GM12878 (cell line): ENCODE results near the gene REV3L. TPM values are rescaled to one million over a fixed set of nuclear protein-coding genes. Genes with fewer than 3 reads are reported as not detected.
A peak's percentile ranks its signal among the peaks of the same experiment; 100 is the strongest.

Experiments used
- ATAC-seq: fragments of 200-7000 bp; cut with Tn5 transposase; 3 replicates; pipeline ENCODE4 v1.9.1; 2020; ENCODE audit warnings: mild to moderate bottlenecking, moderate library complexity
- BruUV-seq: library from RNA; stranded (reverse); fragments of 400-500 nt; replicated peaks from 2 replicates; lab custom pipeline; 2021; lab: Mats Ljungman, UMichigan
- CTCF ChIA-PET: fragments of 300-600 bp; sonication (Branson Sonifier 250); formaldehyde crosslinking; extraction: SDS; loops from one replicate; lab custom pipeline; 2021; ENCODE audit warnings: inconsistent platforms; lab: Yijun Ruan, JAX
- POLR2A ChIA-PET: fragments of 350-600 bp; formaldehyde crosslinking; extraction: SDS; loops from one replicate; lab custom pipeline; 2021; ENCODE audit warnings: inconsistent platforms; lab: Charles Lee
- RAD21 ChIA-PET: fragments of 300-600 bp; sonication (Branson Sonifier 250); formaldehyde crosslinking; loops from one replicate; lab custom pipeline; 2023; ENCODE audit warnings: antibody characterized with exemption; ENCODE audit not compliant: unreplicated experiment; lab: Charles Lee
- SMC1A ChIA-PET: fragments of 300-600 bp; sonication (Branson Sonifier 250); formaldehyde crosslinking; loops from one replicate; lab custom pipeline; 2023; ENCODE audit not compliant: unreplicated experiment, uncharacterized antibody; lab: Charles Lee
- DNase-seq: peaks from one replicate; pipeline ENCODE4 v3.0.0-alpha.2; 2011; ENCODE audit warnings: low read depth, low spot score
- FAIRE-seq: peaks from 3 replicates; lab custom pipeline; 2011; peaks lifted over from hg19 to GRCh38; lab: Jason Lieb, UNC
- H2AFZ ChIP-seq: 2 replicates; pipeline ENCODE4 v1.6.0; 2011; ENCODE audit warnings: low read depth, low read length, control low read depth; ENCODE audit not compliant: control insufficient read depth
- H3K27ac ChIP-seq: 2 replicates; pipeline ENCODE4 v1.5.1; 2011; ENCODE audit warnings: control low read depth; ENCODE audit not compliant: control insufficient read depth, insufficient read depth
- H3K27me3 ChIP-seq, 2 experiments: replicated peaks in 1 of 2; 2 replicates each; pipeline versions ENCODE4 v1.6.0 to v1.6.1; 2011; ENCODE audit warnings: low read length in 1 of 2; ENCODE audit not compliant: control insufficient read depth in 2 of 2, insufficient read depth in 2 of 2
- H3K36me3 ChIP-seq, 2 experiments: 2 replicates each; pipeline ENCODE4 v1.5.1; 2011; ENCODE audit warnings: low read length in 1 of 2; ENCODE audit not compliant: control insufficient read depth in 2 of 2, insufficient read depth in 2 of 2
- H3K4me1 ChIP-seq: 2 replicates; pipeline ENCODE4 v1.6.1; 2011; ENCODE audit warnings: mild to moderate bottlenecking, low read length, moderate library complexity, mixed read lengths; ENCODE audit not compliant: control insufficient read depth, insufficient read depth
- H3K4me2 ChIP-seq: 2 replicates; pipeline ENCODE4 v1.6.0; 2011; ENCODE audit warnings: control low read depth; ENCODE audit not compliant: control insufficient read depth, insufficient read depth
- H3K4me3 ChIP-seq: fragments of 200-600 bp; sonication (generic); 2 replicates; pipeline ENCODE4 v1.5.1; 2016
- H3K79me2 ChIP-seq: 2 replicates; pipeline ENCODE4 v1.6.0; 2011; ENCODE audit warnings: low read length; ENCODE audit not compliant: control insufficient read depth, insufficient read depth
- H3K9ac ChIP-seq: 2 replicates; pipeline ENCODE4 v1.8.0; 2011; ENCODE audit warnings: low read length, control low read depth, mixed read lengths; ENCODE audit not compliant: control insufficient read depth, insufficient read depth
- H3K9me3 ChIP-seq: replicated peaks from 3 replicates; pipeline ENCODE4 v1.5.1; 2011; ENCODE audit warnings: mild to moderate bottlenecking, low read length; ENCODE audit not compliant: control insufficient read depth, insufficient read depth
- H4K20me1 ChIP-seq: 2 replicates; pipeline ENCODE4 v1.6.0; 2011; ENCODE audit not compliant: control insufficient read depth, insufficient read depth
- ATF2 ChIP-seq: IDR thresholded peaks from 2 replicates; pipeline ENCODE4 v1.6.1; 2012; ENCODE audit warnings: low read length, inconsistent platforms
- IKZF1 ChIP-seq: fragments of 450-650 bp; conservative IDR thresholded peaks from 2 replicates; pipeline ENCODE4 v1.6.1; 2017; ENCODE audit warnings: antibody characterized with exemption, mild to moderate bottlenecking
- IKZF2 ChIP-seq, 2 experiments: fragments of 450-650 bp; IDR thresholded peaks; 2 replicates each; pipeline ENCODE4 v1.6.1; 2017; ENCODE audit warnings: mild to moderate bottlenecking in 2 of 2, moderate library complexity in 2 of 2
- KLF5 ChIP-seq: fragments of 450-650 bp; IDR thresholded peaks from 2 replicates; pipeline ENCODE4 v1.6.1; 2014; ENCODE audit warnings: mild to moderate bottlenecking; ENCODE audit not compliant: partially characterized antibody
- MEF2A ChIP-seq: IDR thresholded peaks from 2 replicates; pipeline ENCODE4 v1.6.1; 2011; ENCODE audit warnings: low read depth, mild to moderate bottlenecking, low read length, moderate library complexity; ENCODE audit not compliant: insufficient read depth
- MEF2B ChIP-seq: fragments of 450-650 bp; IDR thresholded peaks from 2 replicates; pipeline ENCODE4 v1.6.1; 2018; ENCODE audit warnings: mild to moderate bottlenecking, moderate library complexity; ENCODE audit not compliant: partially characterized antibody, poor library complexity, severe bottlenecking
- MXI1 ChIP-seq: fragments of 150-350 bp; IDR thresholded peaks from 2 replicates; pipeline ENCODE4 v1.6.1; 2011; ENCODE audit warnings: low read depth, mild to moderate bottlenecking, inconsistent platforms, low read length, improper control_type of control experiment
- MYB ChIP-seq: fragments of 150-350 bp; IDR thresholded peaks from 2 replicates; pipeline ENCODE4 v1.6.1; 2014; ENCODE audit warnings: mild to moderate bottlenecking, low read depth, low read length, borderline replicate concordance
- NFXL1 ChIP-seq: fragments of 450-650 bp; IDR thresholded peaks from 2 replicates; pipeline ENCODE4 v1.6.1; 2017; ENCODE audit warnings: antibody characterized with exemption, mild to moderate bottlenecking, borderline replicate concordance
- PAX8 ChIP-seq: fragments of 450-650 bp; IDR thresholded peaks from 2 replicates; pipeline ENCODE4 v1.6.1; 2017; ENCODE audit warnings: mild to moderate bottlenecking, moderate library complexity
- PML ChIP-seq: IDR thresholded peaks from 2 replicates; pipeline ENCODE4 v1.6.1; 2012; ENCODE audit warnings: low read length, inconsistent platforms
- POLR2A ChIP-seq: IDR thresholded peaks from 2 replicates; pipeline ENCODE4 v1.6.1; 2011; ENCODE audit warnings: low read depth, mild to moderate bottlenecking, low read length
- SMC3 ChIP-seq: IDR thresholded peaks from 2 replicates; pipeline ENCODE4 v1.6.1; 2011; ENCODE audit warnings: low read length, improper control_type of control experiment, borderline replicate concordance
- SREBF1 ChIP-seq: IDR thresholded peaks from 2 replicates; pipeline ENCODE4 v1.6.1; 2012; ENCODE audit warnings: mild to moderate bottlenecking, low read length
- STAT3 ChIP-seq: IDR thresholded peaks from 2 replicates; pipeline ENCODE4 v1.6.1; 2011; ENCODE audit warnings: low read depth, low read length, improper control_type of control experiment
- ZNF217 ChIP-seq: fragments of 450-650 bp; IDR thresholded peaks from 2 replicates; pipeline ENCODE4 v1.6.1; 2017; ENCODE audit warnings: antibody characterized with exemption, mild to moderate bottlenecking
- ZNF24 ChIP-seq: fragments of 450-650 bp; IDR thresholded peaks from 2 replicates; pipeline ENCODE4 v1.6.1; 2017; ENCODE audit warnings: antibody characterized with exemption, mild to moderate bottlenecking
- ZNF622 ChIP-seq: fragments of 450-650 bp; IDR thresholded peaks from 2 replicates; pipeline ENCODE4 v1.6.1; 2017; ENCODE audit warnings: mild to moderate bottlenecking, inconsistent platforms
- ZSCAN29 ChIP-seq: fragments of 450-650 bp; IDR thresholded peaks from 2 replicates; pipeline ENCODE4 v1.6.1; 2017; ENCODE audit warnings: mild to moderate bottlenecking, moderate library complexity
- WGBS: methylation state at CpG from one replicate; pipeline ENCODE4 v1.1.6; 2016; ENCODE audit warnings: low lambda C conversion rate; ENCODE audit not compliant: insufficient replicate concordance, insufficient coverage; ENCODE audit errors: missing lambda C conversion rate; 5-methylcytosine and 5-hydroxymethylcytosine counted together
- in situ Hi-C: fragments of 300-500 bp; cut with MboI; formaldehyde crosslinking; loops from 9 replicates; pipeline ENCODE4 v1.14.3; 2018; ENCODE audit warnings: mixed read lengths
- intact Hi-C: fragments of 100-400 bp; cut with micrococcal nuclease; formaldehyde crosslinking; loops from one replicate; pipeline ENCODE4 v1.14.2; 2022; ENCODE audit not compliant: unreplicated experiment
- polyA plus RNA-seq, 11 experiments: library from polyadenylated mRNA; depleted of rRNA in 4 of 11; unstranded in 6 of 11; stranded (reverse) in 5 of 11; fragments of >200 nt; fragmentation: Nextera tagmentation in 4 of 11; fragmentation: Illumina TruSeq in 1 of 11; extraction: Ambion mirVana in 4 of 11; extraction: Trizol in 1 of 11; gene quantifications; 1 replicate in 1 of 11; 2 replicates in 10 of 11; pipeline versions ENCODE4 v1.2.1 to v1.2.3, GENCODE V29; 2011 to 2016; ENCODE audit warnings: inconsistent platforms in 2 of 11, missing spikeins in 2 of 11, low read depth in 1 of 11
- total RNA-seq, 4 experiments: library from RNA; depleted of rRNA in 3 of 4; stranded (reverse); fragments of >200 nt in 3 of 4; fragmentation: Illumina TruSeq in 1 of 4; extraction: Trizol in 1 of 4; gene quantifications; 2 replicates each; pipeline versions ENCODE4 v1.2.1 to v1.2.3, GENCODE V29; 2013 to 2021
- TF ChIP-seq, protein P1 (sequence below): fragments of 450-650 bp; formaldehyde crosslinking; IDR thresholded peaks from 2 replicates; pipeline ENCODE4 v1.4.0; 2022; ENCODE audit warnings: mild to moderate bottlenecking, moderate library complexity

The REV3L gene
- total and polyA plus RNA-seq, 10 of the 15 experiments (the other 5 are each of a cell fraction or from before 2014, with no cell fraction given), result 7.6 to 33.6 (median 21.5) TPM

GRCh38 chr6:111411046-111411445, 72.0 kb downstream of the REV3L start (continued):
- TF ChIP-seq MXI1, result no peak
- no peak for TF ChIP-seq NFXL1
- TF ChIP-seq IKZF1, result no peak

- FAIRE-seq (no peak), ATAC-seq (peak; percentile 34), DNase-seq (no peak)
- no TSS peak for BruUV-seq
- Histone ChIP-seq H3K27ac (peak overlapping the region; percentile 72), H3K79me2 (peaks cover 3% of the 10 kb centered on the region), H3K4me3 (no peak overlapping the region), H4K20me1 (no peaks in the 10 kb centered on the region), H3K9me3 (no peaks in the 10 kb centered on the region), H3K4me1 (peaks cover 37% of the 10 kb centered on the region), H3K4me2 (peak overlapping the region; percentile 30), H3K9ac (0 out of 2 replicates have a peak overlapping the region, but pooled peaks have one; percentile 5), H3K27me3 (no peaks in the 10 kb centered on the region), H2AFZ (no peak overlapping the region), H3K36me3 (peaks cover 2 to 7% of the 10 kb centered on the region in 2 experiments; a peak in 3 of 4 replicates)
- 58% methylated on average over 3 of the region's 3 CpGs for WGBS
- in situ Hi-C loops, result no loop called here
- CTCF ChIA-PET, result interaction anchor here (0.8 to 2.9 kb wide), 5 partner anchors 18 to 399 kb away, joined by 3 to 20 read pairs (median 4); a partner anchor contains a TSS
- POLR2A ChIA-PET, result interaction anchor here (0.7 to 1.8 kb wide), 5 partner anchors 14 to 151 kb away, joined by 3 to 4 read pairs (median 4); a partner anchor contains a TSS
- intact Hi-C loops, result no loop called here
- RAD21 ChIA-PET, result interaction anchor here (0.8 to 5.4 kb wide), 5 partner anchors 47 to 151 kb away, joined by 3 to 62 read pairs (median 3); partner anchors contain the start of gene REV3L
- SMC1A ChIA-PET, result interaction anchor here (0.7 to 5.4 kb wide), 9 partner anchors 9 to 160 kb away, joined by 3 to 49 read pairs (median 6); a partner anchor contains a TSS
- peak; percentile 59; the same call in 1 of the 2 replicates for TF ChIP-seq MEF2A
- no peak for TF ChIP-seq KLF5
- peak; percentile 86 to 88 for TF ChIP-seq IKZF2 (IDR thresholded peaks at IDR 0.05)
- peak; percentile 59; the same call in 1 of the 2 replicates for TF ChIP-seq ATF2
- TF ChIP-seq IKZF1, result peak; percentile 78
- TF ChIP-seq ZSCAN29, result no peak
- TF ChIP-seq MYB, result no peak
- no peak for TF ChIP-seq PAX8
- TF ChIP-seq, protein P1, sequence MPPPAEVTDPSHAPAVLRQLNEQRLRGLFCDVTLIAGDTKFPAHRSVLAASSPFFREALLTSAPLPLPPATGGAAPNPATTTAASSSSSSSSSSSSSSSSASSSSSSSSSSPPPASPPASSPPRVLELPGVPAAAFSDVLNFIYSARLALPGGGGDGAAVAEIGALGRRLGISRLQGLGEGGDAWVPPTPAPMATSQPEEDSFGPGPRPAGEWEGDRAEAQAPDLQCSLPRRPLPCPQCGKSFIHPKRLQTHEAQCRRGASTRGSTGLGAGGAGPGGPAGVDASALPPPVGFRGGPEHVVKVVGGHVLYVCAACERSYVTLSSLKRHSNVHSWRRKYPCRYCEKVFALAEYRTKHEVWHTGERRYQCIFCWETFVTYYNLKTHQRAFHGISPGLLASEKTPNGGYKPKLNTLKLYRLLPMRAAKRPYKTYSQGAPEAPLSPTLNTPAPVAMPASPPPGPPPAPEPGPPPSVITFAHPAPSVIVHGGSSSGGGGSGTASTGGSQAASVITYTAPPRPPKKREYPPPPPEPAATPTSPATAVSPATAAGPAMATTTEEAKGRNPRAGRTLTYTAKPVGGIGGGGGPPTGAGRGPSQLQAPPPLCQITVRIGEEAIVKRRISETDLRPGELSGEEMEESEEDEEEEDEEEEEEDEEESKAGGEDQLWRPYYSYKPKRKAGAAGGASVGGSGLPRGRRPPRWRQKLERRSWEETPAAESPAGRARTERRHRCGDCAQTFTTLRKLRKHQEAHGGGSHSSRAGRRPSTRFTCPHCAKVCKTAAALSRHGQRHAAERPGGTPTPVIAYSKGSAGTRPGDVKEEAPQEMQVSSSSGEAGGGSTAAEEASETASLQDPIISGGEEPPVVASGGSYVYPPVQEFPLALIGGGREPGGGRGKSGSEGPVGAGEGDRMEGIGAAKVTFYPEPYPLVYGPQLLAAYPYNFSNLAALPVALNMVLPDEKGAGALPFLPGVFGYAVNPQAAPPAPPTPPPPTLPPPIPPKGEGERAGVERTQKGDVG (CRISPR knock-in tag), result no peak
- TF ChIP-seq SREBF1, result no peak
- 0 out of 2 replicates have a peak, but pooled peaks have one; percentile 24 for TF ChIP-seq ZNF217
- TF ChIP-seq ZNF622, result no peak
- TF ChIP-seq STAT3, result no peak
- peak; percentile 70 for TF ChIP-seq MEF2B
- no peak for TF ChIP-seq SMC3
- no peak for TF ChIP-seq POLR2A
- no peak for TF ChIP-seq PML
- peak; percentile 43; the same call in 1 of the 2 replicates for TF ChIP-seq ZNF24
Measured at GRCh38 chr6:111410371-111410770, 72.6 kb downstream of the REV3L start.
